BJ (cell line): ENCODE results near the gene SYNRG. TPM values are rescaled to one million over a fixed set of nuclear protein-coding genes. Genes with fewer than 3 reads are reported as not detected.

ENCODE experiments used
- CTCF ChIA-PET: fragments of 350-600 bp; formaldehyde crosslinking; extraction: SDS; loops from one replicate; lab custom pipeline; 2021; ENCODE audit warnings: antibody characterized with exemption, inconsistent platforms; lab: Yijun Ruan, JAX
- POLR2A ChIA-PET: fragments of 300-600 bp; sonication (Branson Sonifier 250); formaldehyde crosslinking; extraction: SDS; loops from one replicate; lab custom pipeline; 2021; ENCODE audit warnings: antibody characterized with exemption; lab: Charles Lee
- DNase-seq: peaks from one replicate; pipeline ENCODE4 v3.0.0-alpha.2; 2011; ENCODE audit warnings: low read depth
- H3K27me3 ChIP-seq: 2 replicates; pipeline ENCODE4 v1.6.0; 2011; ENCODE audit warnings: low read length; ENCODE audit not compliant: control insufficient read depth, insufficient read depth
- H3K36me3 ChIP-seq: 2 replicates; pipeline ENCODE4 v1.5.1; 2011; ENCODE audit warnings: low read length; ENCODE audit not compliant: control insufficient read depth, insufficient read depth
- H3K4me3 ChIP-seq: 2 replicates; pipeline ENCODE4 v1.5.1; 2011; ENCODE audit warnings: low read depth, mild to moderate bottlenecking, control low read depth, low read length
- polyA plus RNA-seq: library from polyadenylated mRNA; depleted of rRNA; stranded (reverse); fragments of >200 nt; gene quantifications from 2 replicates; pipeline ENCODE4 v1.2.3, GENCODE V29; 2011
- TF ChIP-seq, protein P1 (sequence below): IDR thresholded peaks from 2 replicates; pipeline ENCODE4 v1.5.1; 2011; ENCODE audit warnings: low read depth, mild to moderate bottlenecking, control low read depth, inconsistent platforms, low read length, moderate library complexity; ENCODE audit not compliant: insufficient read depth

Gene SYNRG
- polyA plus RNA-seq, 1 experiment = 10.2 TPM

DNA sequence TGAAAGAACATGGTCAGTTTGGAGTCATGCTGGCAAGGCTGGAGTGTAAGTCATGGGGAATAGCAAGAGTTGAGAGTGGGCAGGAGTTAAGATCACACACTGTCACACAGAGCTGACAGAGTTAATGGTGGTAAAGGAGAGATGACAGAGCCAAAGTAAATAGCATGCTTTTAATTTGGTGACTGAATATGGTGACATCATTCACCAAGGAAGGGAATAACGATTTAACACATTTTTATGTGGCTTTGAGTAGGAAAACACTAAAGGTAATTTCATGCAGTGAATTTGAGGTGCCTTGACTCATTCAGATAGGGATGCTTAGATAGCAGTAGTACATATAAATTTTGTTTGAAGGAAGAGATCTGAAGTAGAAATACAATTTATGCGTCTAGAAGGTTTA is 42.1 kb downstream of the SYNRG start:
- Histone ChIP-seq H3K36me3 (peaks cover 2% of the 10 kb centered on the region; the same call in 1 of the 2 replicates), H3K27me3 (no peaks in the 10 kb centered on the region), H3K4me3 (no peak overlapping the region)
- POLR2A ChIA-PET = no interaction called here
- CTCF ChIA-PET = no interaction called here
- no peak for DNase-seq
- TF ChIP-seq, protein P1, sequence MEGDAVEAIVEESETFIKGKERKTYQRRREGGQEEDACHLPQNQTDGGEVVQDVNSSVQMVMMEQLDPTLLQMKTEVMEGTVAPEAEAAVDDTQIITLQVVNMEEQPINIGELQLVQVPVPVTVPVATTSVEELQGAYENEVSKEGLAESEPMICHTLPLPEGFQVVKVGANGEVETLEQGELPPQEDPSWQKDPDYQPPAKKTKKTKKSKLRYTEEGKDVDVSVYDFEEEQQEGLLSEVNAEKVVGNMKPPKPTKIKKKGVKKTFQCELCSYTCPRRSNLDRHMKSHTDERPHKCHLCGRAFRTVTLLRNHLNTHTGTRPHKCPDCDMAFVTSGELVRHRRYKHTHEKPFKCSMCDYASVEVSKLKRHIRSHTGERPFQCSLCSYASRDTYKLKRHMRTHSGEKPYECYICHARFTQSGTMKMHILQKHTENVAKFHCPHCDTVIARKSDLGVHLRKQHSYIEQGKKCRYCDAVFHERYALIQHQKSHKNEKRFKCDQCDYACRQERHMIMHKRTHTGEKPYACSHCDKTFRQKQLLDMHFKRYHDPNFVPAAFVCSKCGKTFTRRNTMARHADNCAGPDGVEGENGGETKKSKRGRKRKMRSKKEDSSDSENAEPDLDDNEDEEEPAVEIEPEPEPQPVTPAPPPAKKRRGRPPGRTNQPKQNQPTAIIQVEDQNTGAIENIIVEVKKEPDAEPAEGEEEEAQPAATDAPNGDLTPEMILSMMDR = no peak

DNA sequence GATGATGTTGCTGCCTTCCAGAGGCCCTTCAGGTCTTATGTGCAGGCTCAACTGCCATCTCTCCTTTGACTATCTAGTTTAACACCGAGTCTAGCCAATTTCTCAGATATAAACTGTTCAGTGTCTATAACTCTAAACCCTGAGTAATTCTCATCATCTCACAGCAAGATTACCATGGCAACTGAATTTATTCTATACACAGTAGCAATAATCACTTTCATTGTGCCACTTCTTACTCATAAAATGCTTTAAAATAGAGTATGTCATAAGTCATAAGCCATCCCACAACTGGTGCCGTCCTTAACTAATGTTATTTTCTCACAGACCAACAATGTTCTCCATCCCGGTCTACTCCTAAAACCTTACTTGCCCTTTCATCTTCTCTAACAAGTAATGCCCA is 45.0 kb downstream of the SYNRG start:
- Histone ChIP-seq H3K4me3 (no peak overlapping the region), H3K36me3 (peaks cover 4% of the 10 kb centered on the region), H3K27me3 (no peaks in the 10 kb centered on the region)
- POLR2A ChIA-PET = no interaction called here
- CTCF ChIA-PET = no interaction called here
- TF ChIP-seq, protein P1 = no peak
- no peak for DNase-seq

GRCh38 chr17:37562016-37562745 is 47.0 kb downstream of the SYNRG start:
- DNase-seq = no peak
- H3K27me3 ChIP-seq = no peaks in the 10 kb centered on the region
- CTCF ChIA-PET = no interaction called here
- POLR2A ChIA-PET = interaction anchor here (0.6 to 0.7 kb wide), 2 partner anchors 33 to 47 kb away, joined by 3 read pairs; no protein-coding TSS in a partner anchor
- H3K36me3 ChIP-seq = peaks cover 5% of the 10 kb centered on the region
- no peak overlapping the region for H3K4me3 ChIP-seq
- TF ChIP-seq, protein P1 = no peak

DNA sequence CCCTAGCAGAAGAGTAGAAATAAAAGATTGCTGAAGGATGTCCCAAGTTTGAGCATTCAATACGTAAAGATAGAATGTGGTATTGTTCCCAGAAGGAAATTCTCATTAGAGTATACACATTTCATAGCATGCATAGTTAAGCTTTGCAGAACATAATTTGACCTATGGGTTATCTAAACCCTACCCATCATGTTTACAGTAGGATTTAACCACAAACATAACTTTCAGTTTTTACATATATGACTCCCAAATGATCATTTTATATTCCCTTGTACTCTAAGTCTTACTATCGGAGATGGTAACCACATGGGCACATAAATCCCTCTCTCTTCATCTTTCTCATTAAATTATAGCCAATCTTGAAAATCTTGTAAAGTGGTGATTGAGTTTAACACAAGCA is 50.9 kb downstream of the SYNRG start:
- ChIA-PET CTCF (no interaction called here), POLR2A (no interaction called here)
- Histone ChIP-seq H3K36me3 (peaks cover 8% of the 10 kb centered on the region), H3K27me3 (no peaks in the 10 kb centered on the region), H3K4me3 (no peak overlapping the region)
- TF ChIP-seq, protein P1 = no peak
- DNase-seq = no peak

DNA sequence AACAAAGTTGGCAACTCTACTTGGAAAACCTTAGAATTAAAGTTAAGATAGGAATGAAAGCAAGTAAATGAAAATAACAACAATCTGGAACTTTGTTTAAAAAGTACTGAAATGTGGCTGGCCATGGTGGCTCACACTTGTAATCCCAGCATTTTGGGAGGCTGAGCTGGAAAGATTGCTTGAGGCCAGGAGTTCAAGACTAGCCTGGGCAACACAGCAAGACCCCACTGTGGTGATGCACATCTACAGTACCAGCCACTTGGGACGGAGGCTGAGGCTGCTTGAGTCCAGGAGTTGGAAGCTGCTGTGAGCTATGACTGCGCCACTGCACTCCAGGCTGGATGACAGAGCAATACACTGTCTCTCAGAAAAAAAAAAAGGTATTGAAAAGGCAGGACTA is 51.7 kb downstream of the SYNRG start:
- H3K27me3 ChIP-seq = no peaks in the 10 kb centered on the region
- POLR2A ChIA-PET = no interaction called here
- DNase-seq = no peak
- peaks cover 9% of the 10 kb centered on the region for H3K36me3 ChIP-seq
- TF ChIP-seq, protein P1 = no peak
- CTCF ChIA-PET = no interaction called here
- no peak overlapping the region for H3K4me3 ChIP-seq
